ENCODE data around the gene SNX5.

The SNX5 gene

DNA sequence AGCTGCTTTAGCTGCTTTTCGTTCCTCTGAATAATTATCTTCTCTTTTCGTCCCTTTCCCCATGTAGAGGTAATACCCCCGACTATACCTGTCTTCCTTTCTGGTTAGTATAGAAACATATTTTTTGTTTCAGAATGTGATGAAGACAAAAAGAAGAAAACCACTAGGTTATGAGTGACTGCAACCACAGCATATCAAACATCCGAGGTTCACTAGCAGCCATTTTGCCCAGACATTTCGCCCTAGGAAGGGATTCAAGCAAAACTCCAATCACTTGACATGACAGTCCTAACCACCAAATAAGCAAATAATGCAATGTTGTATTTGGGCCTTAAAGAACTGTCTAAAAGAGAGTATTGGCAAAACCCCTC is 9.4 kb downstream of the SNX5 start:
- DNase-seq: no peak

DNA sequence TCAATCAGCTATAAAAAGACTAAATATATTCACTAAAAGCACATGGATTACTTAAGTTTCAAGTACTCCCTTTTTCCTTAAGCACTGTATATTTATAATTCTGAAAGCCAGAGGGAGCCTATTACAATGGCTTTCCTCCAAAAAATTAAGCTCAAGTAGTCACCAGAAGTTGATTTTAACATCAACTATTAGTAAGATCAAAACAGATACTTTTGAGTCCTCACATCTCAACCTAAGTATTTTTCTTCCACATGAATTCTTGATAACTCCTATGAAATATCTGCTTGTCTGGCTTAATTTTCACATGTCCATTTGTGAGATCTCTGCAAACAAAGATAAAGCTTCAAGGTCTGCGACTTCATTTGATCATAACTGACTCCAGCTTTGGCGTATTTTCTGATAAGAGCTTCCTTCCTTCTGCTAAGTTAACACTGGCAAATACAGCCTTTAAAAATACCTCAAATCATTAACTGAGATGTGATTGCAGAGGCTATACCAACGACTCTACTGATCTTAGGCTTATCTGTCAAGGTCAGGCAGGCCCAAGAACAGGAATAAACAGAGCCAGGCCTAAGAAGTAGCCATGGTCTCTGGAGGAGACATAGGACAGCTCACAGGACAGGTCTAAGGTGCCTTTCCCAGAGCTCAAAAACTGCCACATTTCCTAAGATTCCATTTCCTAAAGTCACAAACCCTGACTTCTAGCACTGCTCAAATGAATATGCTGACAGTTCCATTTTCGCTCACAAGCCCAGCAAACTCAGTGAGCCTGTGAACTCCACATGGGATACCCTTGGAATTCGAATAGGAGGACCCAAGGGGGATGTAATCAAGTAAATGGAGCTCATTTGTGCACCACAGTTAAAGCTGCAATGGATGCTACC is 10.0 kb downstream of the SNX5 start:
- no peak for DNase-seq

DNA sequence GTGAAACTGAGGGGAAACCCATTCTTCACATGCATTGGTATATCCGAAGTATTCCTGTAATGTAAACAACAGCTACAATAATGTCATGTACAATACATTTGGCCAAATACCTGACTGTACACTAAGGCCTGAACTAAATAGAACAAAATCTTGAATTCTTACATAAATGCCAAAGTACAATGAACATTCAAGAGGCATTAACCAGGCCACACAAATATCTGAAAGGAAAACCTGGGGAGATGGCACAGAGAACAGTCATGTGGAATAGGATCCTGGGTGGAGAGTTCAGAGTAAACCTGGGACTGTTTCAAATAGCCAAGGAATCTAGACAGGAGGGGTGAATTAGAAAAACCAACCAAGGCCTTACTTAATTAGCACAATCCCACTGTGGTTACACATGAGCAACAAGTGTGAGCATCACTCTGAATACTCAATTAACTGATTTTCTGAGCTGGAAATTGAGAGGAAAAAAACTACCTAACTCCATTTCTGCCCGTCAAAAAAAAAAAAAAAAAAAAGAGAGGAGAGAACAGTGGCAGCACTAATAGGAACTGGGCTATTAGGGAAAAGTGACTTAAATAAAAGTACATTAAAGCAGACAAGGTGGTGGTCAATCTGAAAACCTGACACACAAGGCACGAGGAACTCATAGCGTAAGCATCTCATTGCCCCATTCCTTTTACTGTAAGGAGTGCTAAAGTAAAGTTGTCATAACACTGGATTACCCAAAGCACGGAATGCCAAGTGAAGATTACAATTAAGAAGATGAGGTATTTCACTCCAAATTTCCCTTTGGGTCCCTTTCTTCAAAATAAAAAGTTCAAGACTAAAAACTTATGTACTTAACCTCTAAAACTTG is 10.9 kb downstream of the SNX5 start:
- DNase-seq: no peak

DNA sequence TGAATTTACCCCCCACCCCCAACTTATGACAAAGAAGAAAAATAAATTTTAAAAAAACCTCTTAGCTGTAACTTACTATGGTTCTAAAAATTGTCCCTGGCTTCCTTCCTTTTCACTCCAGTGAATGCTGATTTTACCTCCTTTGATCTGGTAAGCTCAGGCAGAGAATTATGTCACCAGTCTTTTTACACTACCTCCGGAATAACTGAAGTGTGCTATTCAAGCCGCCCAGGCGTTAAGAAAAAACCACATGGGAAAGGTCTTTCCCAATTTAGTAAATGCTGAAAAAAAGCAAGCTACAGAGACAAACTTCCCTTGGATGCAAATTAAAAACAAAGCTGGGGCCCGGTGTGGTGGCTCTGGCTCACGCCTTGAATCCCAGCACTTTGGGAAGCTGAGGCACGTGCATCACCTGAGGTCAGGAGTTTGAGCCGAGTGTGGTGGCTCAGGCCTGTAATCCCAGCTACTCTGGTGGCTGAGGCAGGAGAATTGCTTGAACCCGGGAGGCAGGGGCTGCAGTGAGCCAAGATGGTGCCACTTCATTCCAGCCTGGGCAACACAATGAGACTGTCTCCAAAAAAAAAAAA is 12.4 kb downstream of the SNX5 start:
- no peak for DNase-seq

DNA sequence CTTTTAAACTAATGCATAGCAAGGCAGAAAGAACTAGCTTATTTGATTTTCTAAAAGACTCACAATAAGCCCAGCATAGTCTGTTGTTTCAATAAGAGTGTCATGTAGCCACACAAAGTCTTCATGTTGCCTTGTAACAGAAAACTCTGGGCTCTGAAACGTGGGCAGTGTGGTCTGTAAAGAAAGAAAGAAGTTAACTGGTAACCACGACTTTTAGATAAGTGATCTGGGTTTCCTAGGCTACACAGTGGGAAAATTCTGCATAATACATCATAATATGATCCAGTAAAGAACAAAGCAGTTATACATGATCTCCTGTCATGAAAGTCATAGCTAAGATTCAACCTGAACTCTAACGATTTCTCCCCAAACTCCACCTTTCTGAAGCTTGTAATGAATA is 13.3 kb downstream of the SNX5 start:
- DNase-seq: no peak

DNA sequence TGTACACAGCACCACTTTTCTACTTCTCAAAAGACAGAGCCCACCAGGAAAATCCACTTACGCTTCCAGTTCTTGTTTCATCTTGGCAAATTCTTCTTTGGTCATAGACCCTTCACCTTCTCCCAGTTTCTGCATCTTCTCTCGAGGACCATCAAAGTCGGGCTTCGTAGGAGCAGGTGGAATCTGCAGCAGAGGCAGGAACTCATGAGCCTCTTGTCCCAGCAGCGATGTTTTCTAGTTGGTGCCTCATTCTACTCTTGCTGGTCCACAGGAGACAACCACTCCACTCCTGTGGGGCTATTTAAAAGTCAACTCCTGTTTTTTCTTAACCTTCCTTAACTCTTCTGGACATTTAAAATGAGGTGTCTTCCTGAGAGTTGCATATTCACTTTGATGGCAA is 14.7 kb downstream of the SNX5 start:
- DNase-seq: no peak

DNA sequence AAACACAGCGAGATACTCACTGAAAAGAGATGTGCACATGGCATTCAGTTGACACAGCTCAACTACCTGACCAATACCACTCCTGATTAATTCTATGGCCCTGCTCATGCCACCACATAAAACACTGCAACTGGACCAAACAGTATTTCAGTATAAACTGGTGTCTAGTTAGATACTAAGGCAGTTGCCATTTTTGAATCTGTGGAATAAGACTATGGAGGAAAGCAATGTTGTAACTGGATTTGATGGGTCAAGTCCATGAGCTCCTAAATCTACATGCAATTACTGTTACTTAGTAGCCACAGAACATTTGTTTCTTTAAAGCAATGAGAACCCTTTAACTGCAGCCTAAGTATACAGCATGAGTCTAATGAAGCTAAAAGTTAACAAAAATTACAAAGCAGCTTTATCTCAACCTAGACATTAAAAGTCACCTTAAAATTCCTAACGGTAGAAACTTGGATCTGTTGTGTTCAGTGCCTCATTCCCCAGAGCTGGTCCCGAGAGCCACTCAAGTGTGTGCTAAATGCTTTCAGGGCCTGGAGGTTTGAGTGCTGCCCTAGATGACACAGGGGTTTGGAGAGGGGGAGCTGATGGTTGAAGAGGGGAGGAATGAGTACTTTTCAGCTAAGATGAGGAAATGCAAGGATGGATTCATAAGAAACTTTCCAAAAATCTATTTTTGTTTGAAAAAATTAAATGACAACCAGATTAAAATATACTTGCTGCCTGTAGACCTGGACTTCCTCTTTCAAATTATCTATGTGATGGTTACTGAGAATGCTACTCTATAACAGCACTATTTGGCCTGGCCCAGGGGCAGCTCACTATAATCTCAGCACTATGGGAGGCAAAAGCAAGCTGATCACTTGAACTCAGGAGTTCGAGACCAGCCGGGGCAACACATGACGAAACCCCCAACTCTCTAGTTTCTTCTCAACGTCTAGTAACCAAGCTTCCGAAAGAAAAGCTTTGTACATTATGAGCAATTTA is 15.6 kb downstream of the SNX5 start:
- DNase-seq: no peak

DNA sequence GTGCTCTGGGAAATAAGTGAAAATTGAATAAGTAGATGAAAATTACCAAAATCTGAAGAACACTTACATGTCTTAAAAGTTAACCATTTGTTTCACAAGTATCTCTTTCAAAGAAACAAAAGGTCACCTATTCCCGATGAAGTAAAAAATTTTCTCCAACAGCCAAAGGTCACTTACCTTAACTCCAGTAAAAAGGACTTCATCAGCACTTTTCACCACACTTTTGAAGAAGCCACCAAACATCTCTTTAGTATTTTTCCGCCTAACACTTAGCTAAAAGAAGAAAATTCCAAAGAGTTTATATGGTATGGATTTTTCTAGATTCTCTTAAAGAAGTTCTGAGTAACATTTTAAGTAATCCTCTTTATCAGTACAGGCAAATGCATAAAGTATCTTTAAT is 17.3 kb downstream of the SNX5 start:
- no peak for DNase-seq

DNA sequence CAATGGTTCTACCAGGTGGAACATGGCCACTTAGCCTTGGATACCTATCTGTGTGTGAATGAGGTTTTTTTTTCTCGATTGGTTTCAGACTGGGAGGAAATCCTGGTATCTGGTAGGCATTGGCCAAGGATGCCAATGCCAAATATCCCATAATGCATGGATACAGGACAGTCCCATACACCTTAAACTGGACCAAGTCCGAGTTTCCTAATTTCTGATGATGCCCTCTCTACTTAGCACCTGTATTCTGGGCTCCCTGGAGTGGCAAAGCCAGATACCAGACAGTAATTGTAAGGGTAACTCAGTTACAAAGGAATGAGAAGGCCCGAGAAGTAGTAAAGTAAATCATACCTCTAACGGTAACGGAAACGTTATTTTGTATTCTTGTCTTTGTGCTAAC is 17.9 kb downstream of the SNX5 start:
- DNase-seq: no peak

DNA sequence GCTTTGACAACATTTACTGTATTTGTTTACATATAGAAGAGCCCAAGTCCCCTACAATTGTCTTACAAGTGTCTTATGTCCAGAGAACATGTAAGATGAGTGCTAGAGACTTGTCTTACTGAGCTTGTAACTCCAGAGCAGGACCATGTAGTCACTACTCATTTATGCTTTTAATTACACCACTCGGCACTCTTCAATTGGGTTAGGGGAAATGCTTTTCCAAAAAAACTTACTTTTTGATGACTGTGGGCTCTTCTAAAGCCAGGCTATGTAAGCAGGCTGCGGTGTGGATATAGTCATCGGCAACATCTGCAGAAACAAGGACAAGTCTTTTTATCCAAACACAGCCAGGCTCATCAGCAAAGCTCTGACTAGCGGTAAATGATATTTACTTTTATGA is 18.7 kb downstream of the SNX5 start:
- DNase-seq: no peak

DNA sequence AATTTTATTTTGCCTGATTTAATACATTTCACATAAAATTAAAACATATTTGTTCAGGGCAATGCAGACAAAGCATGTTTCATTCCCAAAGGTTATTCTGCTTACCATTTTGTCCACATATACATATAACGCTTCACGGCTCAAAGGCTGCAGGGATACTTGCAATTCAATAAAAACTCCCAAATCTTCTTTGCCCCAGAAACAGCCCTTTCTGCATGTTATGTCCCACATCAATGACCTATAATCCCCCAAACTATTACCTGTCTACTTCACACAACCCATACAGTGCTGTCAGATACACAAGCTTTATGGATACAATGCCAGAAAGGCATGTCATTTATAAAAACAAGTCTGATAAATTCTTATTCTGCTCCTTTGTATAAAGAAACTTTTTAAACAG is 20.2 kb downstream of the SNX5 start:
- DNase-seq: no peak

DNA sequence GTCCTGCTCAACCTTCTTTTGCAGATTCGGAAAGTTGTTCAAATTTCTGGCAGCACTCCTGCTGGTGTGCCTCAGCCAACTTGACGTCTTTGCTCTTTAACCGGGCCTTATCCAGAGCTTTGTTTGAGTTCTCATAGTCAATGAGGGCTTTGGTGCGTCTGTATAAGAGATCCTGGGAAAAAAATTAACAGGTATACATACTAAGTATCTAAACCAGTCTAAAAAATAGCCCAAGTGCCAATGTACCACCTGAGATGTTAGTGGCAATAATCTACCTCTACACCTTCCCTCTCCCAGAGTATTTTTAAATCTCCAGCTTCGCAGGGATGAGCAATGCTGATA is 21.1 kb downstream of the SNX5 start:
- DNase-seq: no peak

DNA sequence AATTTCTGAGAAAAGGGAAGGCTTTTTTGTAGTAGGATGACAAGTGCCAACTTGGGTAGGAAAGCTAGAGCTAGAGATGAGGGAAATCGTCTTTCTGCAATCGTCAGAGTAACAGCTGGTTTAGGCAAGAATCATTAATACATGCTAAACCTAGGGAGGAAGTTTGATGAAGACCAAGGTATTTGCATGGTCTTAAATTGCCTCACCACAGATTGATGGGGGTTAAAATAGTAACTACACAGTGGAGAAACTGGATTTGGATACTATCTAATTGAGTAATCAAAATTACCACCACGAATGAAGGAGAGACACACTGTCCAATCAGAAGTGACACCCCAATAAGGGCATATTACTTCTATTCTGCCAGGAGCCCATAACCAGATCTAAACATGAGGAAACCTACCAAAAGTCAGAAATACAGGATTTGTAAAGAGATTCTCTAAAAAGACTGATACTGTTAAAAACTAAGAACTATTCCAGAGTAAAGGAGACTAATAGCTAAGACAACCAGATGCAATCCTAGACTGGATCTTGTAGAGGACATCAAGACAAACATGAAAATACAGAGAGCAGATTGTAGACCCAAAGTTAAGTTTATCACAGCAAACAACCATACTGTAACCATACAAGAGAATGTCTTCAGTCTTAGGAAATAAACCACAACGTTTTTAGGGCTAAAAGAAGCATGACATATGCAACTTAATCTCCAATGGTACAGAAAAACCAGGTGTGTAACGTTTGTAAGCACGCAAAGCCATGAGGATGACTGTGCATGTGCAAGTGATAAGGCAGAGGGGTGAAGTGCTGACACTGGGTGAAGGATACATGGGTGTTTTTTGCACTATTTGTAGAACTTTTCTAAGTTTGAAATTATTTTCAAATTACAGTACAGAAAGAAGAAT is 21.8 kb downstream of the SNX5 start:
- DNase-seq: no peak

DNA sequence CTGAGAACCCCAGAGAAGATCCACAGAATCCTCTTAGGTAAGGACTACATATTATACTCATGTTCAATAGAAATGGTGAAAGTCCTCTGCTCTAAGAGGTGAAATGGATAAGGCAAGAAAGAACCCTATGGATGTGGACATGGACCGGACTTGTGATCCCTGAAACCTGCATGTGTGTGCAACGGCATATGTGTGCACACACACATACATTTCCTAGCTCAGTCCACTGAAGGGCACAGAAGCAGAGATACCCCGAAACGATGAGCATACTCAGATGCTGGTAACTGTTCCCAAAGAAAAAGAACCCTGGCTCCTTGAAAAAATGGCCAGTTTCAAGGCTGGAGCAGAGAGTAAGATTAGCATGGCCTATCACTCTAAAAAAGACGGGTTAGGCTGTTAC is 22.6 kb downstream of the SNX5 start:
- DNase-seq: no peak

DNA sequence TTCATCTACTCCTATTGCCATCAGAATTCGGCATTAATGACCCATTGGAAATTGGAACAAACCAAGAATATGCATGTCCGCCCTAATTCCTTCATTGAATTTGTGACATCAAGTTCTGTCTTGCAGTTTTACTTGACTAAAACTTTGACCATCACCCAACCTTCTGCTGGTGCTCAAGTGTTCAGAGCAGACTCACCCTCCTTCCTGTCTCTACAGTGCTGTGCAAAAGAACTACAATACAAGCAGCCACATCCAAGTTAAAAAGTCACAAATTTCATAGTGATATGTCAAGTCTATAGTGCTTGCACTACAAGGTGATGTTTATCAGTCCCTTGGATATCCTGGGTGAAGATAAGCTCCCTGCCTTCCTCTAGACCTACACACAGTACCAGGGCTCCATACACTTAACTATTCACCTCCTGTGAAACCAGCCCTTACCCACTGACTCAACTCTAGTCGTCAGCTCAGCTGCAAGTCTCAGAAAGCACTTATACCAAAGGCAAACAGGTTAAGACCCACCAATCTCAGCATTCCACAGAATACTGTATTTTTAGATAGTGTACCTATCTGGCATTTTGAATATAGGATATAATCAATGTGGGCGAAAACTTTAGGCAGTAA is 23.6 kb downstream of the SNX5 start:
- DNase-seq: no peak

DNA sequence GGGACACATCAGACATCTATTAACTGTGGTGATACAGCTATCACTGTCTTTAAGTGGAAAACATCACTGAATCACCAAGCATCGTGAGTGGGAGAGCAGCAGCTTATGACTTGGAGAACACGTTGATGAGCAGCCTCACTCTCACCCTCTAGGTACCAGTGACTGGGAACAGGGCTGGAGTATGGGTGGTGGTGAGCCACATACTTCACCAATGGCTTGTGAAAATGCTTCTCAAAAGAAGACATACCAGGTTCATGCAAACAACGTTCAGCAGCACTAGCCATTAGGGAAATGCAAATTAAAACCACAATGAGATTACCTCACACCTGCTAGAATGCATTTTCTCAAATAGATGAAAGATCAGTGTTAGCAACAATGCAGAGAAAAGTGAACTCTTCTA is 25.3 kb downstream of the SNX5 start:
- DNase-seq: no peak

DNA sequence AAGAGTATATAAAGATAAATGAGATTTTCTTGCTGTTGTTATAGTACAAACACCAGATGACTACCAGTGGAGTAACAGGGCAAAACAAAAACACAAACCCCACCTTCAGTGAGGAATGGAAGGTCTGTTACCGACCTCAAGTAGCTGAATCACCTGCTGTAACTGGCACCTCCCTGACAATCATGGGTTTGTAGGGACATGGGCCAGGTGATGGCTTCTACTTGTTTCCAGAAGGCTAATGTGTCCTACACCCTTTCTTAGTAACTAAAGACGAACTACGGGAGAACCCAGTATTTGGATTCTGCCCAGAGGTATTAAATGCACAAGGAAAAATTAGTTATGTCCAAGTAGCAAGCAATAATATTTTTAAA is 26.8 kb downstream of the SNX5 start:
- DNase-seq: no peak

DNA sequence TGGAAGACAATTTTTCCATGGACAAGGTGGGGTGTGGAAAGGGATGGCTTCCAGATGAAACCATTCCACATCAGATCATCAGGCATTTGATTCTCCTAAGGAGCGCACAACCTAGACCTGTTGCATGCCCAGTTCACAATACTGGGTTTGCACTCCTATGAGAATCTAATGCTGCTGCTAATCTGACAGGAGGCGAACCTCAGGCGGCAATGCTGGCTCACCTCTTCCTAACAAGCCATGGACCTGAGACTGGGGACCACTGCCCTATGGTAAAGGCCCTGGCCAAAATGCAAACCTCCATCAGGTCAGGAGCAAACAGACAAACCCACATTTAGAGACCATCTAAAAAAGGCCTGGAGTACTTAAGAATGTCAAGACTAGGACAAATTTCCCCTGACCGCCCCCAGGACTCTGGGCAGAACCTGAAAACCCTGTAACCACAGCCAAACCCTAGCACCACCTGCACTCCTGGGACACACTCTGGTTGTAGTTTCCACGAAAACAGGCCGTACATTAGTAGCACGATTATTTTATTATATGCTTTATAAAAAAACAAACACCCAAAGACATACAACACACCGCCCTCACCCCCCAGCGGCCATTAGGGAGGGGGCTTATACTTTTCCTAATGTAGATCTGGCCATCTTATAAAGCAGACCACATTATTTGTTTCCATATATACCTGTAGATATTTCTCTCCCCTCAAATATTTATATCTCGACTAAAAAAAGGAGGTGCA is 27.3 kb downstream of the SNX5 start:
- no peak for DNase-seq

DNA sequence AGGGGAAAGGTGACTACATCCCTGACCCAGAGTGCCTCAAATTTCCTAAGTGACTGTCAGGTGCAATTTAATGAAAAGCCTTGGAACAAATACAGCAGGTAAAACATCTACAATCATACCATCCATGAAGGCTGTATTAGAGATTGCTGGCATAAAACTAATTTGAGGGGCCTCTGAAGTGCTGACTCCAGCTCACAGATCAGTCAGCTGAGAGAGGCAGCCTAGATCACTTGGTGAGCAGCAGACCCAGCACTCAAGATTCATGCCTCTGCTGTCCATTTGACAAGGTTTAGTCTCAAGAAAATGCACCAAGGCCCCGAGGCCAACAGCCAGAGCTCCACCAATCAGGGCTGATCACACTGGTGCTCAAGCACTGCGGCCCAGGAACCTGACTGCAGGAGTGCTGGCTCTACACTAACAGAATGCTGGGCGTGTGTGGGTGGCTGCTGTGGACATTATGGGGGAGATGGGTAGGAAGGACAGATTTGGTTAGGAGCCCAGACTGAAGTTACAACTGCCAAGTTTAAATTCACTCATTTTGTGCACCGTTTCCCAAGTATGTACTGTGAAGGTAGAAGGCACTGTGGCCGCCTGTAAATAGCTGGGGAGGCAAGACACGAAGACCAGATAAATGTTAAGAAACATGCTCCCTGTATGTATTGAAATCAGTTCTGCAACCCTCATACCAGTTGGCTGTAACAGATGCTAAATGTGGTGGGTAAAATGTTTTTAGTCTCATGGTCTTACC is 28.2 kb downstream of the SNX5 start:
- no peak for DNase-seq
